Natural killer cell (primary cell): ENCODE results near the gene LAT. TPM values are rescaled to one million over a fixed set of nuclear protein-coding genes. Genes with fewer than 3 reads are reported as not detected.

ENCODE experiments used
- ATAC-seq, 3 donors: fragments of 150-1000 bp in 2 of 3; fragments of 200-7000 bp in 1 of 3; cut with Tn5 transposase; 1 replicate in 1 of 3; 2 replicates in 2 of 3; pipeline ENCODE4 v1.10.0; 2021; ENCODE audit warnings: mild to moderate bottlenecking in 2 of 3, moderate library complexity in 2 of 3
- DNase-seq, 2 donors: peaks; one replicate each; pipeline versions ENCODE4 v3.0.0 to v3.0.0-alpha.2; 2013 to 2021; ENCODE audit warnings: mixed read lengths in 1 of 2
- H3K27ac ChIP-seq: one replicate; pipeline ENCODE4 v1.5.1; 2013; ENCODE audit warnings: mild to moderate bottlenecking, low read length
- H3K27me3 ChIP-seq: one replicate; pipeline ENCODE4 v1.6.1; 2013; ENCODE audit warnings: low read length; ENCODE audit not compliant: control insufficient read depth, insufficient read depth
- H3K36me3 ChIP-seq: one replicate; pipeline ENCODE4 v1.6.1; 2013; ENCODE audit warnings: low read length; ENCODE audit not compliant: control insufficient read depth, insufficient read depth
- H3K4me1 ChIP-seq: one replicate; pipeline ENCODE4 v1.6.1; 2013; ENCODE audit warnings: low read length; ENCODE audit not compliant: control insufficient read depth, insufficient read depth
- H3K4me3 ChIP-seq: one replicate; pipeline ENCODE4 v1.5.1; 2013; ENCODE audit warnings: low read length
- H3K9me3 ChIP-seq: one replicate; pipeline ENCODE4 v1.6.1; 2013; ENCODE audit warnings: low read length; ENCODE audit not compliant: control insufficient read depth, insufficient read depth
- H3K27ac Mint-ChIP-seq, 2 donors: one replicate each; pipeline ENCODE4 v1.8.0; 2022; ENCODE audit warnings: mild to moderate bottlenecking in 2 of 2, mixed read lengths in 2 of 2, moderate library complexity in 1 of 2
- H3K27me3 Mint-ChIP-seq, 2 donors: one replicate each; pipeline ENCODE4 v1.8.0; 2022; ENCODE audit warnings: low read depth in 2 of 2, mixed read lengths in 2 of 2
- H3K36me3 Mint-ChIP-seq: one replicate; pipeline ENCODE4 v1.8.0; 2022; ENCODE audit warnings: mixed read lengths
- H3K4me1 Mint-ChIP-seq, 2 donors: one replicate each; pipeline ENCODE4 v1.8.0; 2022; ENCODE audit warnings: mixed read lengths in 2 of 2
- H3K4me3 Mint-ChIP-seq: one replicate; pipeline ENCODE4 v1.8.0; 2022; ENCODE audit warnings: mild to moderate bottlenecking, moderate library complexity, mixed read lengths
- H3K9me3 Mint-ChIP-seq, 2 donors: one replicate each; pipeline ENCODE4 v1.8.0; 2022; ENCODE audit warnings: mixed read lengths in 2 of 2
- CTCF ChIP-seq: fragments of 200-600 bp; IDR thresholded peaks from one replicate; pipeline ENCODE4 v1.8.0; 2022; ENCODE audit warnings: antibody characterized with exemption
- WGBS: methylation state at CpG from one replicate; pipeline ENCODE4 v1.1.7; 2013; ENCODE audit warnings: missing lambda C conversion rate; ENCODE audit not compliant: insufficient coverage; 5-methylcytosine and 5-hydroxymethylcytosine counted together
- intact Hi-C: fragments of 100-400 bp; cut with micrococcal nuclease; formaldehyde crosslinking; loops from one replicate; pipeline ENCODE4 v1.14.2; 2022
- total RNA-seq, 4 donors: library from RNA; stranded (reverse); fragments of 120-200 nt in 1 of 4; gene quantifications; one replicate each; pipeline versions ENCODE4 v1.2.3 to v1.2.4, GENCODE V29; 2013 to 2022

The LAT gene
- total RNA-seq, 3 donors from 2014 or later (not counting 1 experiment from before 2014, with no cell fraction given): 130 to 148 (median 147) TPM

DNA sequence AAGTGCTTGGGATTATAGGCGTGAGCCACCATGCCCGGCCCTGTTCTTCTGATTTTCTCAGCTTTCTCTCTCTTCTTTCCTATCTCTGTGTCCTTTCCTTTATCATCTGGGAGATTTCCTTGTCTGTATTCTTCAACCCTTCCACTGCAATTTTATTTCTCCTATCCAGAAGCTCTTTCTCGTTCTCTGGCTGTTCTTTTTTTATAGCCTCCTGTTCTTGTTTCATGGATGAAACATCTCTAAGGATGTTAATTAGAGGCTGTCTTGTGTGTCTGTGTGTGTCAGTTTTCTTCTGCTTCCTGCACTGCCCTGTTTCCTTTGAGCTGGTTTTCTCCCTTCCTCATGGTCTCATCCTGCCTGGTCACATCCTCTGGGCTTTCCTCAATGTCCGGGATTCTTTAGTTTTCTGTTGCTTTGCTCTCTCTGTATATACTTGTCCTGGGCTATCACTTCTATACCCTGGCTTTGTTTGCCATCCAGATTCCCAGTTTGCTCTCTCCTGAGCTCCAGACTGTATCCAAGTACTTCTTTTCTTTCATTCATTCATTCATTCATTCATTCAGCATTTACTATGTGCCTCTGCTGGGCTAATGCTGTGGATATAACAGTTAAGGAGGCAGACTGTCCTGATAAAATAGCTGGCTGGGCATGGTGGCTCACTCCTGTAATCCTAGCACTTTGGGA is 2.5 kb downstream of the LAT start:
- H3K9me3 Mint-ChIP-seq: peaks cover 0 to 5% of the 10 kb centered on the region in 2 donors
- DNase-seq (peak in 1 of 2 donors; percentile 26), ATAC-seq (no peak)
- H3K36me3 Mint-ChIP-seq: no peaks in the 10 kb centered on the region
- no peaks in the 10 kb centered on the region for H3K9me3 ChIP-seq
- peaks cover 41% of the 10 kb centered on the region for H3K36me3 ChIP-seq
- WGBS: 90% methylated on average over 4 of the region's 4 CpGs
- H3K4me3 Mint-ChIP-seq: peak overlapping the region; percentile 84
- H3K27me3 ChIP-seq: no peaks in the 10 kb centered on the region
- H3K27me3 Mint-ChIP-seq: no peaks in the 10 kb centered on the region
- peaks cover 29 to 70% of the 10 kb centered on the region in 2 donors for H3K4me1 Mint-ChIP-seq
- peak overlapping the region; percentile 21 for H3K27ac ChIP-seq
- TF ChIP-seq CTCF: no peak
- intact Hi-C loops: no loop called here
- peak overlapping the region; percentile 70 for H3K4me3 ChIP-seq
- peaks cover 71% of the 10 kb centered on the region for H3K4me1 ChIP-seq
- H3K27ac Mint-ChIP-seq: peak overlapping the region; percentile 71 to 97

GRCh38 chr16:28989363-28989762 is 4.5 kb downstream of the LAT start:
- Mint-ChIP-seq H3K27me3 (no peaks in the 10 kb centered on the region), H3K9me3 (peaks cover 0 to 5% of the 10 kb centered on the region in 2 donors), H3K27ac (peak overlapping the region in 1 of 2 donors; percentile 97), H3K4me1 (peaks cover 17 to 55% of the 10 kb centered on the region in 2 donors), H3K36me3 (no peaks in the 10 kb centered on the region), H3K4me3 (no peak overlapping the region)
- H3K9me3 ChIP-seq: no peaks in the 10 kb centered on the region
- peak overlapping the region; percentile 9 for H3K27ac ChIP-seq
- no peaks in the 10 kb centered on the region for H3K27me3 ChIP-seq
- TF ChIP-seq CTCF: no peak
- DNase-seq (no peak), ATAC-seq (no peak)
- 95% methylated on average over 14 of the region's 14 CpGs for WGBS
- peaks cover 39% of the 10 kb centered on the region for H3K36me3 ChIP-seq
- peaks cover 56% of the 10 kb centered on the region for H3K4me1 ChIP-seq
- intact Hi-C loops: no loop called here
- H3K4me3 ChIP-seq: no peak overlapping the region

GRCh38 chr16:28990375-28991040 is 5.7 kb downstream of the LAT start:
- Histone ChIP-seq H3K4me3 (no peak overlapping the region), H3K9me3 (no peaks in the 10 kb centered on the region), H3K27me3 (no peaks in the 10 kb centered on the region), H3K27ac (no peak overlapping the region), H3K4me1 (peaks cover 45% of the 10 kb centered on the region), H3K36me3 (peaks cover 39% of the 10 kb centered on the region)
- H3K4me3 Mint-ChIP-seq: no peak overlapping the region
- no peak for TF ChIP-seq CTCF
- 86% methylated on average over 11 of the region's 11 CpGs for WGBS
- H3K36me3 Mint-ChIP-seq: no peaks in the 10 kb centered on the region
- H3K27me3 Mint-ChIP-seq: no peaks in the 10 kb centered on the region
- no peak for ATAC-seq
- peaks cover 0 to 5% of the 10 kb centered on the region in 2 donors for H3K9me3 Mint-ChIP-seq
- H3K27ac Mint-ChIP-seq: peak overlapping the region; percentile 62 to 97
- intact Hi-C loops: no loop called here
- DNase-seq: peak in 1 of 2 donors; percentile 60
- peaks cover 10 to 48% of the 10 kb centered on the region in 2 donors for H3K4me1 Mint-ChIP-seq
